ENCODE measurements around the gene NUDT9.
"Not testable (repeated sequence)": the region's sequence is repeated elsewhere in the genome, so short reads cannot be mapped to it uniquely, and the experiment has no call there.

The NUDT9 gene

DNA sequence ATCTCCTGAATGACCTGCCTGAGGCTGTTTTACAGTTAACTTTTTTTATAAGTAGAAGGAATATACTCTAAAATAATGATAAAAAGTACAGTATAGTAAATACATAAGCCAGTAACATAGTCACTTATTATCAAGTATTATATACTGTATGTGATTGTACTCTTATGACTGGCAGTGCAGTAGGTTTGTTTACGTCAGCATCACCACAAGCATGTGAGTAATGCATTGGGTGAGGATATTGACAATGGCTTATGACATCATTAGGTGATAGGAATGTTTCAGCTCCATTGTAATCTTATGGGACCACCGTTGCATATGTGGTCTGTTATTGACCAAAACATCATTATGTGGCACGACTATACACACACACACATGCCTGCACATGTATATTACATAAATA lies 20.5 kb downstream of the NUDT9 start:
- Histone ChIP-seq H3K27me3 (ENCODE audit: control insufficient read depth, low read length) (no peaks in the 10 kb centered on the region), H3K4me2 (ENCODE audit: low read length) (no peak overlapping the region), H3F3A (ENCODE audit: control insufficient read depth, insufficient read depth) (no peaks in the 10 kb centered on the region; the same call in 1 of the 2 replicates), H3K79me2 (ENCODE audit: control insufficient read depth, low read length) (no peaks in the 10 kb centered on the region), H3K27ac (ENCODE audit: low read depth, low read length) (no peak overlapping the region), H3K9me2 (replicated peaks; ENCODE audit: control insufficient read depth, low read length) (no peaks in the 10 kb centered on the region), H3K9me3 (ENCODE audit: control insufficient read depth, insufficient read depth, low read length) (no peaks in the 10 kb centered on the region), H4K20me1 (ENCODE audit: control insufficient read depth, insufficient read depth, low read depth, low read length) (no peaks in the 10 kb centered on the region), H3K4me1 (ENCODE audit: control insufficient read depth, low read length) (no peaks in the 10 kb centered on the region), H3K36me3 (ENCODE audit: control insufficient read depth, low read length) (peaks cover 37% of the 10 kb centered on the region), H3K4me3 (ENCODE audit: low read length) (no peak overlapping the region)
- TF ChIP-seq, protein P1, sequence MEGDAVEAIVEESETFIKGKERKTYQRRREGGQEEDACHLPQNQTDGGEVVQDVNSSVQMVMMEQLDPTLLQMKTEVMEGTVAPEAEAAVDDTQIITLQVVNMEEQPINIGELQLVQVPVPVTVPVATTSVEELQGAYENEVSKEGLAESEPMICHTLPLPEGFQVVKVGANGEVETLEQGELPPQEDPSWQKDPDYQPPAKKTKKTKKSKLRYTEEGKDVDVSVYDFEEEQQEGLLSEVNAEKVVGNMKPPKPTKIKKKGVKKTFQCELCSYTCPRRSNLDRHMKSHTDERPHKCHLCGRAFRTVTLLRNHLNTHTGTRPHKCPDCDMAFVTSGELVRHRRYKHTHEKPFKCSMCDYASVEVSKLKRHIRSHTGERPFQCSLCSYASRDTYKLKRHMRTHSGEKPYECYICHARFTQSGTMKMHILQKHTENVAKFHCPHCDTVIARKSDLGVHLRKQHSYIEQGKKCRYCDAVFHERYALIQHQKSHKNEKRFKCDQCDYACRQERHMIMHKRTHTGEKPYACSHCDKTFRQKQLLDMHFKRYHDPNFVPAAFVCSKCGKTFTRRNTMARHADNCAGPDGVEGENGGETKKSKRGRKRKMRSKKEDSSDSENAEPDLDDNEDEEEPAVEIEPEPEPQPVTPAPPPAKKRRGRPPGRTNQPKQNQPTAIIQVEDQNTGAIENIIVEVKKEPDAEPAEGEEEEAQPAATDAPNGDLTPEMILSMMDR (IDR thresholded peaks at IDR 0.05; ENCODE audit: low read depth, low read length, poor library complexity, severe bottlenecking): no peak

DNA sequence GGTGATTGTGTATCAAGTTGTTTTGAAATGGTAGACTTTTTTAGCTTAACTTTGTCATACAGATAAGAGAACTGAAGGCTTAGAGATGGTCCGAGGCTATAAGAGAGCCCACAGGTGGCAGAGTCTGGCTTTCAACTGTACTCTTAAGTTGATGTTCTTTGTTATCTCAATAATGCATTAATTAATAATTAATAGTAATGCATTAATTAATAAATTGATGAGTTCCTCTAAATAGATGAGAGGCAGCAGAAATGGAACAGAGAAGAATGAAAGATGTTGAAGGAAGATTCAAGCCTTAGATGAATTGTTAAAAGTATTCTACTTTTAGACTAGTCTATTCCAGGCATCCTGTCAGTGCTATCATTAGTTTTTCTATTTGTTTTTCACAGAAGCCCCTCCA lies 22.4 kb downstream of the NUDT9 start:
- Histone ChIP-seq H3K27ac (ENCODE audit: low read depth, low read length) (no peak overlapping the region), H3K4me2 (ENCODE audit: low read length) (no peak overlapping the region), H3K4me3 (ENCODE audit: low read length) (no peak overlapping the region), H3F3A (ENCODE audit: control insufficient read depth, insufficient read depth) (no peaks in the 10 kb centered on the region; the same call in 1 of the 2 replicates), H3K9me3 (ENCODE audit: control insufficient read depth, insufficient read depth, low read length) (no peaks in the 10 kb centered on the region), H3K27me3 (ENCODE audit: control insufficient read depth, low read length) (no peaks in the 10 kb centered on the region), H3K9me2 (replicated peaks; ENCODE audit: control insufficient read depth, low read length) (no peaks in the 10 kb centered on the region), H4K20me1 (ENCODE audit: control insufficient read depth, insufficient read depth, low read depth, low read length) (no peaks in the 10 kb centered on the region), H3K4me1 (ENCODE audit: control insufficient read depth, low read length) (no peaks in the 10 kb centered on the region), H3K79me2 (ENCODE audit: control insufficient read depth, low read length) (no peaks in the 10 kb centered on the region), H3K36me3 (ENCODE audit: control insufficient read depth, low read length) (peaks cover 35% of the 10 kb centered on the region)
- TF ChIP-seq, protein P1 (IDR thresholded peaks at IDR 0.05; ENCODE audit: low read depth, low read length, poor library complexity, severe bottlenecking): no peak
- no peak for TF ChIP-seq EZH2phosphoT487 (IDR thresholded peaks at IDR 0.05; ENCODE audit: borderline replicate concordance, low read length)

DNA sequence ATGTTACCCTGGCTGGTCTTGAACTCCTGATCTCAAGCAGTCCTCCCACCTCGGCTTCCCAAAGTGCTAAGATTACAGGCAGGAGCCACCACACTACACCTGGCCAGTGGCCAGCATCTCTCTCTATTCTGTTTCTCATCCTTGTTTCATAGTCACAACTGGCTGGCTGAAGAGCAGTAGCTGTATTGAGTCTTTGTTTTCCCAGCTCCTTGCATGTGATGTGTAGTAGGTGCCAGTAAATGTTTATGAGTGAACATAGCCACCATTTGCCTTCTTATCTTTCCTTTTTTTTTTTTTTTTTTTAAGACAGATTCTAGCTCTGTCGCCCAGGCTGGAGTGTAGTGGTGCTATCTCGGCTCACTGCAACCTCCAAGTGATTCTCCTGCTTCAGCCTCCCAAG lies 23.6 kb downstream of the NUDT9 start:
- no peak overlapping the region for H3K27ac ChIP-seq (ENCODE audit: low read depth, low read length)
- no peaks in the 10 kb centered on the region for H3K4me1 ChIP-seq (ENCODE audit: control insufficient read depth, low read length)
- H3K4me3 ChIP-seq (ENCODE audit: low read length): no peak overlapping the region
- H3K79me2 ChIP-seq (ENCODE audit: control insufficient read depth, low read length): no peaks in the 10 kb centered on the region
- peaks cover 40% of the 10 kb centered on the region for H3K36me3 ChIP-seq (ENCODE audit: control insufficient read depth, low read length)
- no peak overlapping the region for H3K4me2 ChIP-seq (ENCODE audit: low read length)
- H3K9me3 ChIP-seq (ENCODE audit: control insufficient read depth, insufficient read depth, low read length): no peaks in the 10 kb centered on the region
- no peak for TF ChIP-seq EZH2phosphoT487 (IDR thresholded peaks at IDR 0.05; ENCODE audit: borderline replicate concordance, low read length)
- TF ChIP-seq, protein P1 (IDR thresholded peaks at IDR 0.05; ENCODE audit: low read depth, low read length, poor library complexity, severe bottlenecking): no peak
- H3K27me3 ChIP-seq (ENCODE audit: control insufficient read depth, low read length): no peaks in the 10 kb centered on the region
- no peaks in the 10 kb centered on the region for H4K20me1 ChIP-seq (ENCODE audit: control insufficient read depth, insufficient read depth, low read depth, low read length)
- no peaks in the 10 kb centered on the region; the same call in 1 of the 2 replicates for H3F3A ChIP-seq (ENCODE audit: control insufficient read depth, insufficient read depth)
- H3K9me2 ChIP-seq (replicated peaks; ENCODE audit: control insufficient read depth, low read length): no peaks in the 10 kb centered on the region

DNA sequence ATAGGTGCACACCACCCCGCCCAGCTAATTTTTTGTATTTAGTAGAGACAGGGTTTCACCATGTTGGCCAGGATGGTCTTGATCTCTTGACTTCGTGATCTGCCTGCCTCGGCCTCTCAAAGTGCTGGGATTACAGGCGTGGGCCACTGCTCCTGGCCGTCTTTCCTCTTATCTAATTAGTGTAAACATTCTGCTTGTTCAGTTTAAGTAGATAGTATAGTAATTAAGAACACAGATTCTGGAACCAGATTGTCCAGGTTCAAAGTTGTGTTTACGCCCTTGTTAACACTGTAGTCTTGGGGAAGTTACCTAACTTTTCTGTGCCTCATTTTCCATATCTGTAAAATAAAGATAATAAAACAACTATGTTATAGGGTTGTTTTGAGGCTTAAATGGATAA lies 24.0 kb downstream of the NUDT9 start:
- H3F3A ChIP-seq (ENCODE audit: control insufficient read depth, insufficient read depth); H3K4me2 ChIP-seq (ENCODE audit: low read length); H3K27ac ChIP-seq (ENCODE audit: low read depth, low read length); H3K4me1 ChIP-seq (ENCODE audit: control insufficient read depth, low read length); H4K20me1 ChIP-seq (ENCODE audit: control insufficient read depth, insufficient read depth, low read depth, low read length); H3K9me3 ChIP-seq (ENCODE audit: control insufficient read depth, insufficient read depth, low read length); H3K9me2 ChIP-seq (replicated peaks; ENCODE audit: control insufficient read depth, low read length); H3K79me2 ChIP-seq (ENCODE audit: control insufficient read depth, low read length); H3K27me3 ChIP-seq (ENCODE audit: control insufficient read depth, low read length); H3K4me3 ChIP-seq (ENCODE audit: low read length): not testable (repeated sequence)
- H3K36me3 ChIP-seq (ENCODE audit: control insufficient read depth, low read length): peaks cover 43% of the 10 kb centered on the region
